ENCODE results near the gene BTG4. TPM values are rescaled to one million over a fixed set of nuclear protein-coding genes. Genes with fewer than 3 reads are reported as not detected.
A peak's percentile ranks its signal among the peaks of the same experiment; 100 is the strongest.

The BTG4 gene
- total RNA-seq, 1 donor from 2014 or later: not detected

DNA sequence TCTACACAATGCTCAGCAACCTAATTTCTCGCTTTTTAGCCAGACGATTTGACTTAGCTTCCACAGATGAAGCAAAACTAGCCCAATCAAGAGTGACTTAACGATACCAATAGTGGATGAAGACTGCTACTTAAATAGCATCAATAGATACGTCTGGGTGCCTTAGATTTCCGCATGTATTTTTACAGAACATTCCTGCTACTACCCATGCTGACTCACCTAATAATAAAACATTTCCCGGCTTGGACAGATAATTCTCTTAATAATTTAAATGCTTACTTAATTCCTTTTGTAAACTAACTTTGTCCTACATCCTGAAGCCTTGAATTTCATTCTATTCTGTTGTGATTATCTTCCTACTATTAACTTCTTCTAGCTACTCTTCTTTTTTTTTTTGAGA is 23.1 kb upstream of the BTG4 start:
- peaks cover 45% of the 10 kb centered on the region for H3K27me3 Mint-ChIP-seq (ENCODE audit: low read depth)
- H3K9me3 Mint-ChIP-seq: no peaks in the 10 kb centered on the region
- H3K4me3 Mint-ChIP-seq: no peak overlapping the region
- H3K36me3 Mint-ChIP-seq (ENCODE audit: low read depth): no peaks in the 10 kb centered on the region
- H3K27ac Mint-ChIP-seq (ENCODE audit: unreplicated experiment): no peak overlapping the region
- peaks cover 25% of the 10 kb centered on the region for H3K4me1 Mint-ChIP-seq
- TF ChIP-seq, protein P1, sequence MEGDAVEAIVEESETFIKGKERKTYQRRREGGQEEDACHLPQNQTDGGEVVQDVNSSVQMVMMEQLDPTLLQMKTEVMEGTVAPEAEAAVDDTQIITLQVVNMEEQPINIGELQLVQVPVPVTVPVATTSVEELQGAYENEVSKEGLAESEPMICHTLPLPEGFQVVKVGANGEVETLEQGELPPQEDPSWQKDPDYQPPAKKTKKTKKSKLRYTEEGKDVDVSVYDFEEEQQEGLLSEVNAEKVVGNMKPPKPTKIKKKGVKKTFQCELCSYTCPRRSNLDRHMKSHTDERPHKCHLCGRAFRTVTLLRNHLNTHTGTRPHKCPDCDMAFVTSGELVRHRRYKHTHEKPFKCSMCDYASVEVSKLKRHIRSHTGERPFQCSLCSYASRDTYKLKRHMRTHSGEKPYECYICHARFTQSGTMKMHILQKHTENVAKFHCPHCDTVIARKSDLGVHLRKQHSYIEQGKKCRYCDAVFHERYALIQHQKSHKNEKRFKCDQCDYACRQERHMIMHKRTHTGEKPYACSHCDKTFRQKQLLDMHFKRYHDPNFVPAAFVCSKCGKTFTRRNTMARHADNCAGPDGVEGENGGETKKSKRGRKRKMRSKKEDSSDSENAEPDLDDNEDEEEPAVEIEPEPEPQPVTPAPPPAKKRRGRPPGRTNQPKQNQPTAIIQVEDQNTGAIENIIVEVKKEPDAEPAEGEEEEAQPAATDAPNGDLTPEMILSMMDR (conservative IDR thresholded peaks at IDR 0.05): no peak
- no peak for DNase-seq (ENCODE audit: low read depth, low spot score)

DNA sequence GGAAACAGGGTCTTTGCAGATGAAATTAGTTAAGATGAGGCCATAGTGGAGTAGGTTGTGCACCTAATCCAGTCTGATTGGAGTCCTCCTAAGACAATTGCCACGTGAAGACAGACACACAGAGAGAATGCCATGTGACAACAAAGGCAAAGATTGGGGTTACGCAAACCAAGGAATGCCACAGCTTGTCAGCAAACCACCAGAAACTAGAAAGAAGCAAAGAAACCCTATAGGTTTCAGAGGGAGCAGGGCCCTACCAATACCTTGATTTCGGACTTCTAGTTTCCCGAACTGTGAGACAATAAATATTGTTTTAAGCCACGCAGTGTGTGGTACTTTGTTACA is 20.2 kb upstream of the BTG4 start:
- TF ChIP-seq, protein P1 (conservative IDR thresholded peaks at IDR 0.05): no peak
- Mint-ChIP-seq H3K4me1 (peaks cover 27% of the 10 kb centered on the region), H3K4me3 (no peak overlapping the region), H3K27ac (ENCODE audit: unreplicated experiment) (no peak overlapping the region), H3K9me3 (no peaks in the 10 kb centered on the region), H3K36me3 (ENCODE audit: low read depth) (no peaks in the 10 kb centered on the region), H3K27me3 (ENCODE audit: low read depth) (peaks cover 18% of the 10 kb centered on the region)
- DNase-seq (ENCODE audit: low read depth, low spot score): no peak

DNA sequence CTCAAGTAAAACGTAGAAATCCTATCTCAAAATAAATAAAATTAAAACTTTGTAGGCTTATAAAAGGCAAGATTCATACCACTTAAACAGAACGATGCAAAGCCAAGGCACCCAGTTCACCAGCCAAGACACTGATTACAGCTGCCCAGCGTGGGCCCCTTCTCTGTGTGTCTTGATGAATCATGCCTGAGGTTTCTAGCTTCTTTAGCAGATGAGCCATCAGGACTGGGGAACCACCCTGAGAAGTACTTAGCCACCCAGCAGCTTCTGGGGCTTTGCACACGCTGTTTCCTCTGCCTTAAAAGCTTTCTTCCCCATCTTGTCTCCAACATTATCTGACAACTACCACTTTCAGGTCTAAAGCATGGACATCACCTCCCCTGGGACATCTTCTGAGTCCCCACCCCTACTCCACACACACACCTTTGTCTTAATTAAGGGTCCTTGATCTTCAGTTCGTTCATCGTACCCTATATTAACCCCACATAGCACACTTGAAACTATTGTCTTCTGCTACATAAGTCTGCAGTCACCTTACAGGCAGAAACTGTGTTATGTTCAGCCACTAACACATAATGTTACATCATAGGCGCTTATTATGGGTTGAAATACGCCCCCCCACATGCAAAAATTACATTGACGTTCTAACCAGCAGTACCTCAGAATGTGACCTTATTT is 19.6 kb upstream of the BTG4 start:
- TF ChIP-seq, protein P1 (conservative IDR thresholded peaks at IDR 0.05): no peak
- H3K36me3 Mint-ChIP-seq (ENCODE audit: low read depth): no peaks in the 10 kb centered on the region
- H3K4me1 Mint-ChIP-seq: peaks cover 27% of the 10 kb centered on the region
- H3K9me3 Mint-ChIP-seq: no peaks in the 10 kb centered on the region
- no peak for DNase-seq (ENCODE audit: low read depth, low spot score)
- peak overlapping the region; percentile 58 for H3K27ac Mint-ChIP-seq (ENCODE audit: unreplicated experiment)
- H3K4me3 Mint-ChIP-seq: no peak overlapping the region
- H3K27me3 Mint-ChIP-seq (ENCODE audit: low read depth): peaks cover 15% of the 10 kb centered on the region

DNA sequence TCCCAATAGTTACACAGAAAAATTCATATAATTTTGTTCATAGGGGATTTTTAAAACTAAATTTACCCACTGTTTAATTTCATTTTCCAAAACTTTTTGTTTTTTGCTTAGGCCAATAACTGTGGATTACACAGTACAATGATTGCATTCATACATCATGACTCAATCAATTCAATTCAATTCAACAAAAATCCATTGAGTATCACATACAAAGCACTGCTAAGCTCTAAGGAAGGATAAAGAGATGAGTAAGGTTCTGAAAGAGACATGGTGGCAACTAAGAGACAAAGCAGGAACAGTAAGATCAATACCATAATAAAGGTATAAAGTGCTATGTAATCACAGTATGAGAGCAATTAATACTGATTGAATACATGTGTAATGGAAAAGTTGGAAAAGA is 18.9 kb upstream of the BTG4 start:
- TF ChIP-seq, protein P1 (conservative IDR thresholded peaks at IDR 0.05): no peak
- Mint-ChIP-seq H3K27ac (ENCODE audit: unreplicated experiment) (no peak overlapping the region), H3K4me1 (peaks cover 32% of the 10 kb centered on the region), H3K4me3 (no peak overlapping the region), H3K36me3 (ENCODE audit: low read depth) (no peaks in the 10 kb centered on the region), H3K27me3 (ENCODE audit: low read depth) (peaks cover 8% of the 10 kb centered on the region), H3K9me3 (no peaks in the 10 kb centered on the region)
- no peak for DNase-seq (ENCODE audit: low read depth, low spot score)

DNA sequence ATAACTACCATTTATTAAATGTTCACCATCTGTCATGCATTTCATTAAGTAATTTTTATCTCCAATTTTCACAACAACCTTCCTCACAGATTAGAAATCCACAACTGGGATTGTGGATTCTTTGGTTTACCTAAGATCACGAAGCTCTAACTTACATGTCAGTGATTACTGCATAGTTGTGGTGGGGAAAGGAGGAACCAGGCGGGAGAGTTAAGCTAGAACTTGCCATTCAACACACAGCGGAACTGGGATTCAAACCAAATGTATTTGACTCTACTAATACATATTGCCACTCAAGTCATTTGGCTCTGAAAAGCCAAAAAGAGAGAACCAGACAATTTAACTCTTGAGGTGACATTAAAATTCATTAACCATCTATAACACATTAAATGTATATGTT is 17.9 kb upstream of the BTG4 start:
- peaks cover 7% of the 10 kb centered on the region for H3K27me3 Mint-ChIP-seq (ENCODE audit: low read depth)

More for the DNA sequence above, 17.9 kb upstream of the BTG4 start:
- Mint-ChIP-seq H3K9me3 (no peaks in the 10 kb centered on the region), H3K36me3 (ENCODE audit: low read depth) (no peaks in the 10 kb centered on the region), H3K4me1 (peaks cover 35% of the 10 kb centered on the region), H3K4me3 (no peak overlapping the region), H3K27ac (ENCODE audit: unreplicated experiment) (peak overlapping the region; percentile 23)
- TF ChIP-seq, protein P1 (conservative IDR thresholded peaks at IDR 0.05): no peak
- no peak for DNase-seq (ENCODE audit: low read depth, low spot score)
